Heart right ventricle (tissue), 16 donors: Measurements from ENCODE around the gene NT5DC3. TPM values are rescaled to one million over a fixed set of nuclear protein-coding genes. Genes with fewer than 3 reads are reported as not detected.

ENCODE experiments used
- ATAC-seq, 8 donors: fragments of 200-7000 bp; cut with Tn5 transposase; one replicate each; pipeline ENCODE4 v1.9.1; 2020; ENCODE audit warnings: mild to moderate bottlenecking in 8 of 8, moderate library complexity in 8 of 8, moderate number of reproducible peaks in 1 of 8
- DNase-seq, 2 donors: peaks; one replicate each; pipeline ENCODE4 v3.0.0-alpha.2; 2020
- H3K27ac ChIP-seq, 10 donors: fragments of 200-600 bp; sonication (generic) in 2 of 10; one replicate each; pipeline versions ENCODE4 v1.5.0 to v1.8.0; 2020 to 2022; ENCODE audit warnings: mild to moderate bottlenecking in 3 of 10
- H3K27me3 ChIP-seq, 7 donors: fragments of 200-600 bp; one replicate each; pipeline ENCODE4 v1.8.0; 2021 to 2022; ENCODE audit warnings: mild to moderate bottlenecking in 2 of 7
- H3K36me3 ChIP-seq, 9 donors: fragments of 200-600 bp; sonication (generic) in 1 of 9; one replicate each; pipeline versions ENCODE4 v1.5.0 to v1.8.0; 2020 to 2022; ENCODE audit warnings: mild to moderate bottlenecking in 2 of 9
- H3K4me1 ChIP-seq, 9 donors: fragments of 200-600 bp; sonication (generic) in 1 of 9; one replicate each; pipeline versions ENCODE4 v1.5.0 to v1.8.0; 2020 to 2022; ENCODE audit warnings: mild to moderate bottlenecking in 4 of 9
- H3K4me3 ChIP-seq, 10 donors: fragments of 200-600 bp; sonication (generic) in 2 of 10; one replicate each; pipeline versions ENCODE4 v1.5.0 to v1.8.0; 2020 to 2022; ENCODE audit warnings: mild to moderate bottlenecking in 7 of 10, moderate library complexity in 2 of 10
- H3K9me3 ChIP-seq, 11 donors: fragments of 200-600 bp in 10 of 11; sonication (generic) in 2 of 11; one replicate each; pipeline versions ENCODE4 v1.5.0 to v1.8.0; 2013 to 2022; ENCODE audit warnings: mild to moderate bottlenecking in 2 of 11, control low read depth in 1 of 11, moderate library complexity in 1 of 11
- CTCF ChIP-seq, 9 donors: fragments of 200-600 bp; sonication (generic) in 2 of 9; IDR thresholded peaks; one replicate each; pipeline versions ENCODE4 v1.5.0 to v1.8.0; 2021 to 2022; ENCODE audit warnings: antibody characterized with exemption in 9 of 9, mild to moderate bottlenecking in 5 of 9, moderate library complexity in 1 of 9
- WGBS, 2 donors: extraction: QIAGEN DNeasy Blood & Tissue Kit; methylation state at CpG; one replicate each; pipeline ENCODE4 v1.1.7; 2013; ENCODE audit warnings: inconsistent platforms in 1 of 2; 5-methylcytosine and 5-hydroxymethylcytosine counted together
- intact Hi-C, 10 donors: fragments of 100-400 bp; cut with DNase I; formaldehyde crosslinking; loops; one replicate each; pipeline versions ENCODE4 v1.11.1 to v1.14.2; 2022
- polyA plus RNA-seq, 2 donors: library from polyadenylated mRNA; stranded (reverse); fragments of 200-250 nt; gene quantifications; one replicate each; pipeline ENCODE4 v1.2.3, GENCODE V29; 2013
- total RNA-seq, 10 donors: library from RNA; stranded (reverse); fragmentation: NEBNext Ultra II Directional in 3 of 10; extraction: Animal tissue kit (Norgen Biotek cat#: 25700) in 3 of 10; gene quantifications; one replicate each; pipeline versions ENCODE4 v1.2.1 to v1.2.4, GENCODE V29; 2021 to 2023
- donor health status: Arrhythmogenic right ventricular cardiomyopathy.
- donor health status: ischemic (EF 13 %, LVEDD 7.1; RV severe dilation, severe dysfunction).
- donor health status: healthy with polysubstance abuse.
- donor health status: DM: no; HTN: yes; CAD: no.
- donor health status: DM: no; HTN: no; CAD: no.
- donor health status: ischemic (EF 25% LVEDD 6.9; RV normal size, moderate dysfunction).
- donor health status: ischemic (EF 25% LVEDD 5.7; RV mildly dilated, moderate dysfunction).
- donor health status: healthy.
- donor health status: DM: yes; HTN: yes; CAD: no.
- donor health status: Ischemic cardiomyopathy.
- donor health status: ischemic (EF 35%, LVEDD 5.7; RV mildly dilated, moderate dysfunction).
- donor health status: nonischemic (EF 11% LVEDD 7.7; RV severe dilation, severe dysfunction).
- donor health status: DM: yes; HTN: yes; CAD: no.
- donor health status: PGD.
- donor health status: ischemic (EF 29% LVEDD 5.4; RV normal size, mild dysfunction).
- donor health status: nonischemic (EF 23%, LVEDD 6.1; RV moderate dilation, normal function).

Gene NT5DC3
- total and polyA plus RNA-seq, 12 donors, result 1.0 to 4.9 (median 3.4) TPM

DNA sequence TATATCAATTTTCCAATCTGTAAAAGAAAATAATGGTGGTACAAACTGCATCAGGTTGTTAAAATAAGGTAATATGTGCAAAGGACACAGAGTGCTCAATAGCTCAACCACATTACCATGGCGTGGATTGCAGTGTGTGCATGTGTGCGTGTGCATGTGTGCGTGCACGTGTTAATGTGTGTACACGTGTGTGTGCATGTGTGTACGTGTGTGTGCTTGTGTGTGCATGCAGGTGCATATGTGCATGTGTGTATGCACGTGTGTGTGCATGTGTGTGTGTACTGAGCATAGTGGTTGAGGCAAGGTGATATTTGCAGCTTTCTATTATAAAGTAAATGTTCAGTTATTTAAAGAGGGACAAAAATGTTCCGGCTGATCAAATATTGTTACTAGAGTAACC, 115.6 kb downstream of the NT5DC3 start:
- Histone ChIP-seq H3K4me1 (no peaks in the 10 kb centered on the region), H3K4me3 (no peak overlapping the region), H3K9me3 (no peaks in the 10 kb centered on the region), H3K27ac (no peak overlapping the region), H3K27me3 (no peaks in the 10 kb centered on the region), H3K36me3 (no peaks in the 10 kb centered on the region)
- 87 to 89% methylated on average over 8 of the region's 8 CpGs for WGBS, 2 donors
- ATAC-seq, result no peak
- no peak for DNase-seq
- intact Hi-C loops, result no loop called here
- no peak for TF ChIP-seq CTCF (IDR thresholded peaks at IDR 0.05)

Other genes starting within 250 kb of the NT5DC3 start
- gene HSP90B1, start 89.2 kb upstream of the NT5DC3 start, total RNA-seq, result 100 to 1,000 TPM; 235 to 487 (median 297) TPM
- 1,000 to 10,000 TPM in 1 of 2 donors, 100 to 1,000 TPM in 1; 203 to 1,021 TPM for gene HSP90B1, start 89.2 kb upstream of the NT5DC3 start, polyA plus RNA-seq
- 10 to 100 TPM in 8 of 10 donors, 1 to 10 TPM in 2; 8.7 to 17.4 (median 11.7) TPM for gene TDG, start 124.6 kb upstream of the NT5DC3 start, total RNA-seq
- 10 to 100 TPM in 1 of 2 donors, 1 to 10 TPM in 1; 9.4 to 12.5 TPM for gene TDG, start 124.6 kb upstream of the NT5DC3 start, polyA plus RNA-seq
- gene GLT8D2, start 209.0 kb upstream of the NT5DC3 start, total RNA-seq, result 10 to 100 TPM in 2 of 10 donors, 1 to 10 TPM in 8; 3.5 to 16.0 (median 7.8) TPM
- 10 to 100 TPM in 1 of 2 donors, 1 to 10 TPM in 1; 3.8 to 10.2 TPM for gene GLT8D2, start 209.0 kb upstream of the NT5DC3 start, polyA plus RNA-seq
- 10 to 100 TPM in 9 of 10 donors, 1 to 10 TPM in 1; 8.6 to 13.6 (median 11.3) TPM for gene HCFC2, start 223.3 kb upstream of the NT5DC3 start, total RNA-seq
- 10 to 100 TPM in 1 of 2 donors, 1 to 10 TPM in 1; 5.1 to 10.2 TPM for gene HCFC2, start 223.3 kb upstream of the NT5DC3 start, polyA plus RNA-seq